NCI-H2227 (cell line): ENCODE data around the gene TAF4B.
"Not testable (repeated sequence)": the region's sequence is repeated elsewhere in the genome, so short reads cannot be mapped to it uniquely, and the experiment has no call there.

ENCODE experiments used
- DNase-seq: peaks from one replicate; lab custom pipeline; 2025; ENCODE audit not compliant: unreplicated experiment; lab: John Stamatoyannopoulos, UW

The TAF4B gene

DNA sequence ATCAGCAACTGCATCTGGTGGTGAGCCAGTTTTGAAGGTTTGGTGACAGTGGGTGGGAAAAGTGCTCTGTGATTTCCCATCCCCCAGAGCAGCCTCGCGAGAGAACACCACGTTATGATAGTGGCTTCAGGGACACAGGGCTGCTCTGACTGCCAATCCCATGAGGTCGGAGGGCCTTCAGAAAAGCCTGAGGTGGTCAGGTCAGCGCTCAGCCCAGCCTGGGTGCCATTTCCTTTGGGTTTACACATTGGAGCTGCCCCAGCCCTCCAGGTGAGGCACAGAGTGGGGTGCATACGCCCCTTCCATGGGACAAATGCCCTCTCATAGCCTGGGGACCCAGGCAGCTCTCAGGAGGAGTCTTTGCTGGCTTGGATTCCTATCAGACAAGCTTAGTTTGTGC lies 195.3 kb downstream of the TAF4B start:
- no peak for DNase-seq

DNA sequence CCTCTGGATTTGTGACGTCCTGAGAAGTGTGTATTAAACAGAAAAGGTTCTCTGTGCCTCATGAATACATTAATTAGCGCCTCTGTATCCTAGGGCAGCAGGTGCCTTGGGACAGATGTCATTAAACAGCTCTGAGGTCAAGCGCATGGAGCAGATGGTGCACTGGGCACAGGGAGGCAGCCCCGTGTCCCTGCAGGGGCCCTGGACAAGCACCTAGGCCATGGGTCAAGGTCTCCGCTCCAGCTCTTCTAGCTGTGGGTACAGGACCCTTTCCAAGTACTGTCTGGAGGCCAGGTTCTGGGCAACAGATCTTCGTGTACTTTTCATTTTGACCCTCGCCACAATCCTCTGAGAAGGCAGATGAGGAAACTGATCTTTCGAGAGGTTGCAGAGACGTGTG lies 195.7 kb downstream of the TAF4B start:
- DNase-seq, result no peak

DNA sequence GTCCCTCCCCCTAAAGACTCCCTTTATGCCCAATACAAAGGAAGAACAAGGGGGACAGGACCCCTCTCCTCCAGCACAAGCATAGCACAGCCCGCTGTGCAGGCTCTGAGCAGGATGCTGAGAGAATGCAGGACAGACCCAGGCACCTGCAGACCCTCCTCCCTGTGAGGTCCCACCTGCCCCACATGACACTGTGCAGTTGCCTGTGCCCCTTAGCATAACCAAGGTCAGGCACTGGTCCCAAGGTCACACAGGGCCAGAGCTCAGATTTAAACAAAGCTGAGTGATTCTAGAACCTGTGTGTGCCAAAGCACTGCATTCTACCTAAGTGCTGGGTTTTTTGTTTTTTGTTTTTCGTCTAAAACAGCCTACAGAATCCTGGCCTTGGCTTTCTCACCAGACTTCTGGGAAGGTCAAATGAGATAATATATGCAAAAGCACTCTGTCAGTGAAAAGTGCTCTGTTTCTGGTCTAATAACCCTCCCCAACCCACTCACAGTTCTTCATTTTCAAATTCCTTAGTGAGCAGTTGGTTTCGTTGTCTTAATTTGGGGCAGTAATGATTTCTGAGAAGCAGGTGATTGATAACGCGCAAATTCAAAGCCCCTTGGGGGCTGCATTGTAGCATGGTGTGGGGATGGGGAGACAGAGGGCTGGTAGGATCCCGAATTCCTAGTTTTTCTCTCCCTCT lies 196.4 kb downstream of the TAF4B start:
- no peak for DNase-seq

DNA sequence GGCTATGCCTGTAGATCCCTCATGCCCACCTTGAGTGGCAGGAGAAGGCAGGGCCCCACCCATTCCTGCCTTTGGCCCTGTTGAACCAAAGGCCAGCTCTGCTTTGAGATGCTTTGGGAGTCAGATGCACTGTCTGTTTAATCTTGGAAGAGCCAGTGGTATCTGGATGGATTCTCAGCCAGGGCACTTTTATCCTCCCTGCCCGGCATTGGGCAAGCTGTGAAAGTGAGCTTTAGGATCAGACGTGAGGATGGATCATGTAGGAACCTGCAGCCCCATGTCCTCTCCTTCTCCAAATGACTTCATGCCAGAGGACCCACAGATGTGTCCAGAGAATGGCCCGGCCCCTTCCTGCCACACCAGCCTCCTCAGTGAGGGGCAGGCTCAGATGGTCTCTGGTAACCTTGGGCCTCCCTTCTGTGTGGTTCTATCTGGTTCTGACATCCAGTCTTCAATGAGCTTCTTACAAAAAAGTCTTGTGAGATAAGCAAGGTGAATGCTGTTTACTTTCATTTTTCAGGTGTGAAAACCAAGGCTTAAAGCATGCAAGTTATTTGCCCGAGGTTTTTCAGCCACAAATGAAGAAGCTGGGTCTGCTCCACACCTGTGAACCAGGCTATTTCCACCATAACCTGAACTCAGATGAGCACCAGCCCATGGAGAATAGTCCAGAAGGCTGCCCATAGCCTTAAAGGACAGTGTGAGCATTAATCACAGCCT lies 198.3 kb downstream of the TAF4B start:
- no peak for DNase-seq

DNA sequence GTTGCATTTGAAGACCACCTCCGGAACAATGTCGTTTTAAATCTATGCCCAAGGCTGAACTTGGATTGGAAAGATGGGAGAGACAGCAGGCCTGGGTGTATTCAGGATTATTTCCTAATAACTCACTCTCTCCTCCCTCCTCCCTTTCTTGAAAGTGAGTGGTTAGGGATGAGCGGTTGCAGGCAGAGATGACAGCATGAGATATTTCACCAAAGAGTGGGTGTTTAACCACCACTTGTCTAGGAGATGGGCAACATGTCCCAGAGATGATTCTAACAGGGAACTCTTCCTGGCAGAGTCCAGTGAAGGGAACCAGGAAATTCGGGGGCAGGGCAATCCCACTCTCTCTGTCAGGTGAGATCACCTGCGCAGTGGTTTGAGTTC lies 198.9 kb downstream of the TAF4B start:
- DNase-seq, result no peak

DNA sequence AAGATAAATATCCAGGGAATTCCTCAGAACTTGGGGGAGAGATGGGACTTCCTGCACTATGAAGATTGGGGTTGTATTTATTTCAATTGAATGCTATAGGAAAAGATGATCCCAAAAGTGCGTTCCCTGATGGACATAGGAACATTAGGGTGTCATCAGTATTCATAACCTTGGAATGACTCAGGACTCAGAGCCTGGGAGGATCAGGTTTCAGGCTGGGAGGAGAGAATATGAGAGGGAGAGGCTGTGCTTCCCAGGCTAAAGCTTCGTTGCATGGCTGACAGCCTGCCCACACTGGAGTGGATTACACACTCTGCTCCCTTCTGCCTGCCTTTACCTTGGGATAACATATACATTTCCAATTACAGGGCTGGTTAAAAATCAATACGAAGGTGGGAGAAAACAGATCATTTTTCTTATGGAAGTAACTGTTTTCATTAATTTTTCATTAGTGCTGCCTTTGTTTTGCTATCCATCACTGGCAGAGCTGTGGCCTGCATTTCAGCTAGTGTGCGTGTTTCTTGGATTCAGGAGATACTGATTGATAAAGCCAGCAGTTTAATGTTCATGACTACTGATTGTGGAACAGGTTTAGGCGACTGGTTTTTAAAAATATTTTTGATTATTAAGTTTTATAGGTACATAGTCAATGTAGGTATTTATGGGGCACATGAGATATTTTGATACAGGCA lies 203.4 kb downstream of the TAF4B start:
- DNase-seq, result no peak

DNA sequence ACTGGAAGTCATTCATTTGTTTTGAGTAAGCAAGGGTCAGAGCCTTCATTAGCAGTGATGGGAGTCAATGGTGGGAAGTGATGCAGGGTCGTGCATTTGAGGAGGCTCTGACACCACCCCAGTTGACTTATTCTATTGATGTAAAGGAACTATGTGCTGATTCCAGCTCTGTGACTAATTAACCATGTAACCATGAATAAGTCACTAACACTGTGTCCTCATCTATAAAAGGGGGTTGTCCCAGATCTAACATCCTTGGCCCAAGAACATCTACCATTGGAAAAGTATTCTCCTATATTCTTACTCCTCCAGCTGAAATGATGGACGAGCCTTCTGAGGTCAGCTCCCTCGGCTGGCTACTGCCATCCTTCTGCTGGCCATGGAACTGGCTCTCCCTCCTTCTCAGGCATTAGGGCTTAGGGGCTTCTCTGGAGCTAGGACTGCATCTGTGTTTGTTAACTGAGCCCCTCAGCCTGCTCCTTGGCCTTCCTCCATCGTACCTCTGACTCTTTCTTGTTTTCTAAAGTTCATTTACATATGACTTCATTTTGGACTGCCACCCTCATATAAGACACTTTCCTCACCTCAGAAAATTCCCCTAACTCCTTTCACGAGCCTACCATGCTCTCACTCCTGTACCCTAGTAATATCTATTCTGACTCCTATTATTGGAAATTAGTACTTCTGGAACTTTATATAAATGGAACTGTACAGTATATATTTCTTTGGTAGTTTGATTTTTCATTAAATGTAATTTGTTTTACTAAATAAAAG lies 206.6 kb downstream of the TAF4B start:
- DNase-seq, result no peak

DNA sequence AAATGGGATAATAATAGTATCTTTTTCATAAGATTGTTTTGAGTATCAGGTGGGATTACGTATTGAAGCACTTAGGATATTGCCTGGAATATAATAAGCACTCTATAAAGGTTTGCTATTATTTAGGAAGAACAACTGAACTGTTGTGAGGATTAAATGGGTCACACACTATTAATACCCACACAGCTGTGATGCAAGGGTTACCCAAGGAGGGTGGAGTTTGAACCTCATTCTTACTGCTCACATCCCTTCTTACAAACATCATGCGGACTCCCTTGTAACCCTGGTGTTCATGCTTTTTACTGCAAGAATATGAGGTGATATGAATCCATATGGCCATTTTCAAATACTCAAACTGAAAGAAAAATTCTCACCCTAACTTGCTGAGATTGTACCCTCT lies 208.6 kb downstream of the TAF4B start:
- DNase-seq, result no peak

DNA sequence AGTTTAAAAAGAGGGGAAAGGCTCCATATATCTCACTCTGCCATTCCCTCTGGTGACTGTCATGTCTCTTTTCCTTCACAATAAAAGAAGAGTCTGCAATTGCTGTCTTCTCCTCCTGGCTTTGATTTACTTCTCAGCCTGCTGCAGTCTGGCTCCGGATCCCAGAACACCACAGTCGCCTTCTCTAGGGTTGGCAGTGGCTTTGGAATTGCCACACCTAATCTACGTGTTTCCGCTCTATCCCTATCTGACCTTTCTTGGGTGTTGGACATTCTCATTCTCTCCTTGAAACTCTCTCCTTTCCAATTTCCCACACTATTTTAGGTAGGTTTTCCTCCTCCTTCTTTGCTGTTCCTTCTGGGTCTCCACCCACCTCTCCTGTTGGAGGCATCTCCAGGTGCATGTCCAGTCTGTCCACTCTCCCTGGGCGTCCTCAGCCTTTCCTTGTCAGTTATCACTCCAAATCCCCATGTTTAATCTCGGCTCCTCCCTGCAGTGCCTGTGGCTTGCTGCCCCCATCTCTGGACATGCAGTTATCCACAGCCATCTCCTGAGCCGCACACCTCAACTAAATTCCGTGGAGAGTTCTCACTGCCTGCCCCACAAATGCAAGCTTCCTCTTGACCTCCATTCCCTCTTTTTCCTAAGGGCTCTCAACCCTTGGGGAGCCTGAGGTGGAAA lies 209.3 kb downstream of the TAF4B start:
- no peak for DNase-seq

DNA sequence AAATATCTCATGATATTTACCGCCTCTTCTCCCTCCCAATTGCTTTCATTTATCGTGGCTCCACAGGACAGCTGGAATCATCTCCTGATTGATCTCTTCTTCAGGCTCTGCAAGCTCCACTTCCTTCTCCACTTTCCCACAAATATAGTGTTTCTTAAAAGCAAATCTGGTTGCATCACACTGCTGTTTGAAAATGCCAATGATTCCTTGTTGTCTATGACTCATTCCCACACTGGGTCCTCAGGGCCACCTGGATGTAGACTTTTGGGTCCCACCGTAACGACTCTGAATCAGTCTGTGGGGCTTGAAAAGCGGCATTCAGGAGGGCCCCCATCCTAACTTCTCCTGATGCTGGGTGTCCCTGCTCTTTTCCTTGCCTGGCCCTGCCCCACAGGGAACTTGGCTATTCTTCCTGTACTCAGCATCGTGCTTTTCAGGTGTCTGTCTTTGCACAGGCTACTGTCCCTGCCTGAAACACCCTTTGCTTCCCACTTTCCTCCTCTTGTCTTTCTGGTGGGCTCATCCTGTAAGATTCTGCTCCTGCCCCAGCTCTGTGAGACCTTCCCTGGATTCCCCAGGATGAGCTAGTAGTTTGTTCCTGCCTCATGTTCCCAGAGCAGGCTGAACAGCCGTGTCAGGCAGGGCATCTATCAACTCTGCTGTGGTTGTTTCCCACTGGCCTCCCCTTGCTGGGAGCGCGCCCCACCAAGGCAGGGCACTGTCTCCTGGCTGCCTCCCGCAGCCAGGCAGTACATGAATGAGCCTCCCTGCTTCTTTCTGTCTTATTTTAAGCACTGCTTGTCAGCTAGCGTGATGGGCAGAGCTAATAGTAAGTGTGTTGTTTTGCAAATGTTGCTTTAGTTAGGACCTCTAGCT lies 210.2 kb downstream of the TAF4B start:
- no peak for DNase-seq

DNA sequence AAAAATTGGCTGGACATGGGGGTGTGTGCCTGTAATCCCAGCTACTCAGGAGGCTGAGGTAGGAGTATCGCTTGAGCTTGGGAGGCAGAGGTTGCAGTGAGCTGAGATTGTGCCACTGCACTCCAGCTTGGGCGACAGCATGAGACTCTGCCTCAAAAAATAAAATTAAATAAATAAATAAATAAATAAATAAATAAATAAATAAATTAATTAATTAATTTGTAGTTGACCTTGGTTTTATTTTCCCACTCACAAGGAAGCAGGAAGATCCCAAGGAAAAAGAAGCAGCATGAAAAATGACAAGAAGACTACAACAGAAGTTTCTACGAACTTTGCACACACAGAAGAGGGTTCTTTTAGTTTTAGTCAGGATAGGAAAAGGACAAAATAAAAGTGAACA lies 211.4 kb downstream of the TAF4B start:
- DNase-seq, result not testable (repeated sequence)

DNA sequence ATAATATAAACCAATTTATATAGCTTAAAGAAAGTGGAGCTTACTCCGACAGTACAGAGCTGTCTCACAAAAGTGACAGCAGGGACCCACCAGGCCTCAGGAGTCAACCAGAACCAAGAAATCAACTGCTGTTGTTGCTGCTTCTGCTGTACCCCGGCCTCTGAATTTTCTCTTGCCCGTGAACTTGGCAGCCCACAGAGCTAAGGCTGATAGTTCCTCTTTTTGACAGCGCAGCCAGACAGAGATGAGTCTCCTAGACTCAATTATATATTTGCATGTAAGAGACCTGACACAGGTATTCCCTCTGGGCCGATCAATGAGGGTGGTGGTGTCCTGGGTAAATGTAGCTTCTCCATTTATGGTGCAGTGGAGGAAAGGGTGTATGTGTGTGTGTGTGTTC lies 212.7 kb downstream of the TAF4B start:
- no peak for DNase-seq

DNA sequence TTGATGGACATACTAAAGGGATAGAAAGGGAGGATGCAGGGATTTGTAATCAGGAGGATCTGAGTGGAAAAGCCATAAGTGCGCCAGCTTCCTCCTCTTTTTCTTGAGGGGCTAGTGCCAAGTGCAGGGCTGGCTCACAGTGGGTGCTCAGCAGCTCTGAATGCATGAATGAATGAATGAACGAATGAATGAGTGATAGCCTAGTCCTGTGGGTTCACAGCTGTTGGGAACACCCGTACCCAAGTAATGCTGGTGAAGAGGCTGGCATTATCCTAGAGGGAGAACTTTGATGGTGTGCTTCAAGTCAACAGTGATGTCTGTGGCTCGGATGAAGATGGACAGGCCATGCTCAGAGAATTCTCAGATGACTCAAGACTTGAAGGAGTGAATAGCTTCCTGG lies 213.3 kb downstream of the TAF4B start:
- no peak for DNase-seq

DNA sequence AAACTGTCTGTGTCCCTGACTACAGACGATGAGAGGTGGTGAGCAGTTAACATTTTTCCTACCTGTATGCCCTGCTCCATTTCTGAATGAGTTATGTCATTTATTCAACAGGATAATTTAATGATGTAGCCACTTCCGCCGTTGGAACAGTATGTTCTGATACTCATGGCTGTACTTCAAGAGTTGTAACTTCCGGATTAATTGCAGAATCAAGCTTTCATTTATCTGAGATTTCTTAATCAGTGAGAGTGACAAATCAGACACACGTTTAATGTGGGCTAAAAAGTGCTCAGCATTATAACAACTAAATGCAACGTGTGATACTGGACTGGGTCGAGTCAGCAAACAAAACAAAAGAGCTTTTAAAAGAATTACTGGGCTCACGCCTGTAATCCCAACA lies 214.4 kb downstream of the TAF4B start:
- DNase-seq, result no peak
